PC-3 (cell line): ENCODE data around the gene ZNF862.

Experiments
- EZH2 ChIP-seq: fragments of 300-600 bp; sonication (generic); IDR thresholded peaks from one replicate; pipeline ENCODE4 v1.6.1; 2017; ENCODE audit warnings: antibody characterized with exemption, mild to moderate bottlenecking, low read length; ENCODE audit not compliant: unreplicated experiment
- TF ChIP-seq, protein P1 (sequence below): fragments of 300-600 bp; sonication (generic); conservative IDR thresholded peaks from 2 replicates; pipeline ENCODE4 v1.5.1; 2017; ENCODE audit warnings: antibody characterized with exemption, low read depth, mild to moderate bottlenecking, low read length

- TF ChIP-seq, protein P1, sequence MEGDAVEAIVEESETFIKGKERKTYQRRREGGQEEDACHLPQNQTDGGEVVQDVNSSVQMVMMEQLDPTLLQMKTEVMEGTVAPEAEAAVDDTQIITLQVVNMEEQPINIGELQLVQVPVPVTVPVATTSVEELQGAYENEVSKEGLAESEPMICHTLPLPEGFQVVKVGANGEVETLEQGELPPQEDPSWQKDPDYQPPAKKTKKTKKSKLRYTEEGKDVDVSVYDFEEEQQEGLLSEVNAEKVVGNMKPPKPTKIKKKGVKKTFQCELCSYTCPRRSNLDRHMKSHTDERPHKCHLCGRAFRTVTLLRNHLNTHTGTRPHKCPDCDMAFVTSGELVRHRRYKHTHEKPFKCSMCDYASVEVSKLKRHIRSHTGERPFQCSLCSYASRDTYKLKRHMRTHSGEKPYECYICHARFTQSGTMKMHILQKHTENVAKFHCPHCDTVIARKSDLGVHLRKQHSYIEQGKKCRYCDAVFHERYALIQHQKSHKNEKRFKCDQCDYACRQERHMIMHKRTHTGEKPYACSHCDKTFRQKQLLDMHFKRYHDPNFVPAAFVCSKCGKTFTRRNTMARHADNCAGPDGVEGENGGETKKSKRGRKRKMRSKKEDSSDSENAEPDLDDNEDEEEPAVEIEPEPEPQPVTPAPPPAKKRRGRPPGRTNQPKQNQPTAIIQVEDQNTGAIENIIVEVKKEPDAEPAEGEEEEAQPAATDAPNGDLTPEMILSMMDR = no peak
- TF ChIP-seq EZH2 = no peak
Observed at GRCh38 chr7:149814494-149814893, 23.7 kb upstream of the ZNF862 start.
